Smooth muscle cell (in vitro differentiated cells): ENCODE measurements around the gene PTPRN2. TPM values are rescaled to one million over a fixed set of nuclear protein-coding genes. Genes with fewer than 3 reads are reported as not detected.
"Not testable (repeated sequence)": the region's sequence is repeated elsewhere in the genome, so short reads cannot be mapped to it uniquely, and the experiment has no call there.

Experiments used
- DNase-seq: peaks from one replicate; lab custom pipeline; 2025; ENCODE audit not compliant: unreplicated experiment; lab: John Stamatoyannopoulos, UW
- H2AFZ ChIP-seq: fragments of 200-600 bp; sonication (generic); 2 replicates; pipeline ENCODE4 v1.6.0; 2016; ENCODE audit warnings: antibody characterized with exemption, low read depth, mild to moderate bottlenecking
- H3F3A ChIP-seq: fragments of 200-600 bp; sonication (generic); 2 replicates; pipeline ENCODE4 v1.6.0; 2017; ENCODE audit warnings: antibody characterized with exemption, low read depth
- H3K27ac ChIP-seq: fragments of 200-600 bp; sonication (generic); 2 replicates; pipeline ENCODE4 v1.5.1; 2016; ENCODE audit warnings: low read depth, mild to moderate bottlenecking
- H3K27me3 ChIP-seq: fragments of 200-600 bp; sonication (generic); 2 replicates; pipeline ENCODE4 v1.6.1; 2016; ENCODE audit warnings: low read depth, mild to moderate bottlenecking
- H3K36me3 ChIP-seq: fragments of 200-600 bp; sonication (generic); 2 replicates; pipeline ENCODE4 v1.5.1; 2016; ENCODE audit warnings: low read depth
- H3K4me1 ChIP-seq: fragments of 200-600 bp; sonication (generic); 2 replicates; pipeline ENCODE4 v1.5.1; 2016; ENCODE audit warnings: low read depth
- H3K4me2 ChIP-seq: fragments of 200-600 bp; sonication (generic); 2 replicates; pipeline ENCODE4 v1.6.0; 2016; ENCODE audit warnings: mild to moderate bottlenecking
- H3K4me3 ChIP-seq: fragments of 200-600 bp; sonication (generic); 2 replicates; pipeline ENCODE4 v1.5.1; 2016; ENCODE audit warnings: mild to moderate bottlenecking
- H3K79me2 ChIP-seq: fragments of 200-600 bp; sonication (generic); 2 replicates; pipeline ENCODE4 v1.6.0; 2016; ENCODE audit warnings: low read depth, mild to moderate bottlenecking
- H3K9ac ChIP-seq: fragments of 200-600 bp; sonication (generic); 2 replicates; pipeline ENCODE4 v1.6.0; 2016; ENCODE audit warnings: low read depth
- H3K9me3 ChIP-seq: fragments of 200-600 bp; sonication (generic); replicated peaks from 2 replicates; pipeline ENCODE4 v1.5.1; 2016; ENCODE audit warnings: low read depth
- H4K20me1 ChIP-seq: fragments of 200-600 bp; sonication (generic); 2 replicates; pipeline ENCODE4 v1.6.0; 2016; ENCODE audit warnings: low read depth
- CTCF ChIP-seq: fragments of 200-600 bp; sonication (generic); IDR thresholded peaks from 2 replicates; pipeline ENCODE4 v1.5.1; 2017; ENCODE audit warnings: borderline replicate concordance, mild to moderate bottlenecking, antibody characterized with exemption; ENCODE audit not compliant: insufficient read depth, poor library complexity, severe bottlenecking
- WGBS: methylation state at CpG from one replicate; pipeline ENCODE4 v1.1.7; 2016; ENCODE audit warnings: low lambda C conversion rate; 5-methylcytosine and 5-hydroxymethylcytosine counted together
- polyA plus RNA-seq: library from polyadenylated mRNA; unstranded; fragments of >200 nt; fragmentation: Nextera tagmentation; extraction: Ambion mirVana; gene quantifications from 2 replicates; pipeline ENCODE4 v1.2.1, GENCODE V29; 2016
- total RNA-seq: library from RNA; depleted of rRNA; stranded (reverse); fragments of >200 nt; gene quantifications from 2 replicates; pipeline ENCODE4 v1.2.3, GENCODE V29; 2014

PTPRN2 gene
- total and polyA plus RNA-seq, 2 experiments from 2014 or later: 0.09 to 0.87 TPM

DNA sequence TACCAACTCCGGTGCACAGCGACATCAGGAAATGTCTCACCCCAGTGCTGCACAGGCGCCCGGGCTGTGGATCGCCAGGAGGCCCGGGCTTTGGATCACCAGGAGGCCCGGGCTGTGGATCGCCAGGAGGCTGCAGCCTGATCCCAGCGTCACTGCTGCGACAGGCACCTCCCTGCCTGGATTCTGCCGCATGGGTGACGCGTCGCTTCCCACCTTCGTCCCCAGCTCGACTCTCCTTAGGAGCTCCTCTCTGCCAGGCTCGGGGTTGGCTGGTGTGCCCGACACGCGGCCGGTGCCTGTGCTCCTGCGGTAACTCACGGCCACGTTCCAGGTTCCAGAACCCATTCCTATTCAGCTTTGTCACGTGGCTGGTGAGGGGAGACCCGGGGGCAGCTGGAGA, 993.3 kb downstream of the PTPRN2 start:
- Histone ChIP-seq H3K9ac (no peak overlapping the region), H3K27me3 (peaks cover 32% of the 10 kb centered on the region), H3K4me1 (no peaks in the 10 kb centered on the region), H2AFZ (no peak overlapping the region), H3F3A (no peaks in the 10 kb centered on the region), H3K9me3 (no peaks in the 10 kb centered on the region), H3K4me3 (no peak overlapping the region), H3K79me2 (no peaks in the 10 kb centered on the region), H3K36me3 (no peaks in the 10 kb centered on the region), H3K27ac (no peak overlapping the region), H3K4me2 (no peak overlapping the region), H4K20me1 (no peaks in the 10 kb centered on the region)
- TF ChIP-seq CTCF: no peak
- no peak for DNase-seq
- WGBS: 89% methylated on average over 25 of the region's 26 CpGs

- no peak overlapping the region for H3K4me2 ChIP-seq
These were observed 994.1 kb downstream of the PTPRN2 start for GRCh38 chr7:157593541-157593940.

DNA sequence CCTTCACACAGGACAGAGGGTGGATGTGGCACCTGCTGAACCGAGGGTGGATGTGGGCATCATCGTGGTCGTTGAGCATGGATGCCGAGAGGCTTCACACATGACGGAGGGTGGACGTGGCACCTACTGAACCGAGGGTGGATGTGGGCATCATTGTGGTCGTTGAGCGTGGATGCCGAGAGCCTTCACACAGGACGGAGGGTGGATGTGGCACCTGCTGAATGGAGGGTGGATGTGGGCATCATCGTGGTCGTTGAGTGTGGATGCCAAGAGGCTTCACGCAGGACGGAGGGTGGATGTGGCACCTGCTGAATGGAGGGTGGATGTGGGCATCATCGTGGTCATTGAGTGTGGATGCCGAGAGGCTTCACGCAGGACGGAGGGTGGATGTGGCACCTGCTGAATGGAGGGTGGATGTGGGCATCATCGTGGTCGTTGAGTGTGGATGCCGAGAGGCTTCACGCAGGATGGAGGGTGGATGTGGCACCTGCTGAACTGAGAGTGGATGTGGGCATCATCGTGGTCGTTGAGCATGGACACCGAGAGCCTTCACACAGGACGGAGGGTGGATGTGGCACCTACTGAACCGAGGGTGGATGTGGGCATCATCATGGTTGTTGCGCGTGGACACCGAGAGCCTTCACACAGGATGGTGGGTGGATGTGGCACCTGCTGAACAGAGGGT, 994.8 kb downstream of the PTPRN2 start:
- not testable (repeated sequence) for H3K4me2 ChIP-seq, DNase-seq, H3K4me1 ChIP-seq, H4K20me1 ChIP-seq, H3K79me2 ChIP-seq, H2AFZ ChIP-seq, H3K9ac ChIP-seq, H3K27ac ChIP-seq, H3K36me3 ChIP-seq, H3K9me3 ChIP-seq, H3F3A ChIP-seq, H3K4me3 ChIP-seq
- 93% methylated on average over 31 of the region's 31 CpGs for WGBS
- peaks cover 32% of the 10 kb centered on the region for H3K27me3 ChIP-seq

More at GRCh38 chr7:157593541-157593940, 994.1 kb downstream of the PTPRN2 start:
- H2AFZ ChIP-seq: no peak overlapping the region
- no peaks in the 10 kb centered on the region for H3K36me3 ChIP-seq
- H3F3A ChIP-seq: no peaks in the 10 kb centered on the region
- H3K79me2 ChIP-seq: no peaks in the 10 kb centered on the region
- H4K20me1 ChIP-seq: no peaks in the 10 kb centered on the region
- WGBS: 88% methylated on average over 14 of the region's 14 CpGs
- H3K4me1 ChIP-seq: no peaks in the 10 kb centered on the region
- no peak overlapping the region for H3K9ac ChIP-seq
- no peak overlapping the region for H3K27ac ChIP-seq
- H3K27me3 ChIP-seq: peaks cover 32% of the 10 kb centered on the region
- no peaks in the 10 kb centered on the region for H3K9me3 ChIP-seq
- DNase-seq: no peak
- no peak overlapping the region for H3K4me3 ChIP-seq
- TF ChIP-seq CTCF: no peak

DNA sequence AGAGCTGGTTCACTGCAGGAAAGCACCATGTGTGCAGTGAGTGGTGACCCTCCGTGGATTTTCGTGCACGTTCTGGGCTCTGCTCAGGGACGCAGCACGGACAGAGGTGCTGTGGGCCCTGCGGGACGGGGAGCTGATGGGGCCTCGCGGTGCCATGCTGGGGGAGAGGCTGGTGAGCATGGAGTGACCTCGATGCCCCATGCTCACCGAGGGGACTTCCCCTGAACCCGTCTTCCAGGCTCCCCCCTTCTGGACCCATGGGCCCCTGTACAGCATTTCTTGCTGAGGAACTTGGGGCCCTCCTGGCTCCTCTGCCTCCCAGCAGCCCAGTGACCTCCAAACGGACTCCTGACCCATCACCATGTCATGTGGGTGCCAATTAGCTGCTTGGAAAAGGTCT, 997.1 kb downstream of the PTPRN2 start:
- no peaks in the 10 kb centered on the region for H3K79me2 ChIP-seq
- H3K4me1 ChIP-seq: peaks cover 3% of the 10 kb centered on the region
- H3K9me3 ChIP-seq: no peaks in the 10 kb centered on the region
- H2AFZ ChIP-seq: no peak overlapping the region
- no peak overlapping the region for H3K4me2 ChIP-seq
- no peak for TF ChIP-seq CTCF
- no peak overlapping the region for H3K9ac ChIP-seq
- no peaks in the 10 kb centered on the region for H4K20me1 ChIP-seq
- H3K4me3 ChIP-seq: no peak overlapping the region
- H3K27ac ChIP-seq: no peak overlapping the region
- no peaks in the 10 kb centered on the region for H3K36me3 ChIP-seq
- 87% methylated on average over 13 of the region's 13 CpGs for WGBS
- H3F3A ChIP-seq: no peaks in the 10 kb centered on the region
- H3K27me3 ChIP-seq: peaks cover 26% of the 10 kb centered on the region
- DNase-seq: no peak
